H1 (cell line): ENCODE data around the gene ZFP36L2. TPM values are rescaled to one million over a fixed set of nuclear protein-coding genes. Genes with fewer than 3 reads are reported as not detected.

ENCODE experiments used
- CTCF ChIA-PET: fragments of 300-600 bp; sonication (Branson Sonifier 250); formaldehyde crosslinking; loops from one replicate; lab custom pipeline; 2021; ENCODE audit not compliant: partially characterized antibody; lab: Charles Lee
- POLR2A ChIA-PET: fragments of 300-600 bp; sonication (Branson Sonifier 250); formaldehyde crosslinking; loops from one replicate; lab custom pipeline; 2021; ENCODE audit warnings: inconsistent platforms; ENCODE audit not compliant: partially characterized antibody; lab: Charles Lee
- DNase-seq, 2 experiments: peaks; one replicate each; pipeline versions ENCODE4 v3.0.0 to v3.0.0-alpha.2; 2010 to 2022; ENCODE audit warnings: low spot score in 2 of 2, low read depth in 1 of 2, mixed read lengths in 1 of 2
- FAIRE-seq: peaks from 2 replicates; lab custom pipeline; 2011; peaks lifted over from hg19 to GRCh38; lab: Jason Lieb, UNC
- H2AFZ ChIP-seq: 2 replicates; pipeline ENCODE4 v1.8.1; 2012; ENCODE audit warnings: low read length, inconsistent platforms
- H2AK5ac ChIP-seq: 2 replicates; pipeline ENCODE4 v1.6.1; 2013; ENCODE audit warnings: low read depth, low read length
- H2BK120ac ChIP-seq: replicated peaks from 2 replicates; pipeline ENCODE3; 2013; ENCODE audit warnings: low read depth, low read length, inconsistent platforms
- H2BK12ac ChIP-seq: 2 replicates; pipeline ENCODE4 v1.6.1; 2013; ENCODE audit warnings: low read depth, low read length
- H2BK15ac ChIP-seq: 2 replicates; pipeline ENCODE4 v1.6.1; 2013; ENCODE audit warnings: low read length
- H2BK20ac ChIP-seq: 2 replicates; pipeline ENCODE4 v1.6.1; 2013; ENCODE audit warnings: low read length
- H2BK5ac ChIP-seq: 2 replicates; pipeline ENCODE4 v1.6.1; 2013; ENCODE audit warnings: low read depth, low read length
- H3K14ac ChIP-seq: 2 replicates; pipeline ENCODE4 v1.6.1; 2013; ENCODE audit warnings: inconsistent platforms; ENCODE audit not compliant: insufficient read length
- H3K18ac ChIP-seq: 2 replicates; pipeline ENCODE4 v1.6.1; 2013; ENCODE audit warnings: low read length; ENCODE audit errors: extremely low read depth
- H3K23ac ChIP-seq: 2 replicates; pipeline ENCODE4 v1.6.1; 2013; ENCODE audit warnings: inconsistent platforms; ENCODE audit not compliant: insufficient read length
- H3K23me2 ChIP-seq: 2 replicates; pipeline ENCODE4 v1.6.1; 2013; ENCODE audit warnings: low read depth, low read length
- H3K27ac ChIP-seq: 2 replicates; pipeline ENCODE4 v1.6.1; 2011; ENCODE audit warnings: low read depth, low read length, inconsistent platforms
- H3K27me3 ChIP-seq, 4 experiments: replicated peaks in 1 of 4; 1 replicate in 1 of 4; 2 replicates in 3 of 4; pipeline versions ENCODE4 v1.6.1 to v1.8.1; 2011 to 2013; ENCODE audit warnings: low read length in 3 of 4, mild to moderate bottlenecking in 3 of 4, inconsistent platforms in 2 of 4, mixed read lengths in 2 of 4, moderate library complexity in 1 of 4; ENCODE audit not compliant: control insufficient read depth in 3 of 4, insufficient read depth in 3 of 4; ENCODE audit errors: extremely low read depth in 1 of 4
- H3K36me3 ChIP-seq, 4 experiments: 2 replicates each; pipeline versions ENCODE4 v1.6.1 to v1.8.1; 2011 to 2013; ENCODE audit warnings: mild to moderate bottlenecking in 4 of 4, low read length in 3 of 4, moderate library complexity in 2 of 4, control low read depth in 1 of 4, inconsistent platforms in 1 of 4; ENCODE audit not compliant: insufficient read depth in 4 of 4, control insufficient read depth in 2 of 4
- H3K4ac ChIP-seq: replicated peaks from 2 replicates; pipeline ENCODE3; 2013; ENCODE audit warnings: low read length, low read depth, mixed read lengths, inconsistent platforms; ENCODE audit not compliant: insufficient read length
- H3K4me1 ChIP-seq, 4 experiments: replicated peaks in 1 of 4; 1 replicate in 1 of 4; 2 replicates in 3 of 4; pipeline versions ENCODE4 v1.6.1 to v1.8.1; 2011 to 2013; ENCODE audit warnings: low read length in 3 of 4, inconsistent platforms in 2 of 4, mixed read lengths in 1 of 4; ENCODE audit not compliant: insufficient read depth in 4 of 4, control insufficient read depth in 3 of 4
- H3K4me2 ChIP-seq, 2 experiments: 2 replicates each; pipeline versions ENCODE4 v1.6.1 to v1.8.1; 2011 to 2013; ENCODE audit warnings: low read depth in 2 of 2, low read length in 2 of 2, control low read depth in 1 of 2, inconsistent platforms in 1 of 2, mild to moderate bottlenecking in 1 of 2; ENCODE audit not compliant: insufficient read depth in 1 of 2
- H3K4me3 ChIP-seq, 4 experiments: fragments of 200-600, 300-600 bp in 1 of 4; sonication (generic), shearing (Covaris generic), sonication (Bioruptor Twin) in 1 of 4; 2 replicates each; pipeline versions ENCODE4 v1.5.1 to v1.8.1; 2011 to 2016; ENCODE audit warnings: low read length in 4 of 4, low read depth in 3 of 4, control low read depth in 2 of 4, inconsistent platforms in 2 of 4, mild to moderate bottlenecking in 2 of 4, mixed read lengths in 1 of 4, moderate library complexity in 1 of 4; ENCODE audit not compliant: insufficient read depth in 2 of 4; ENCODE audit errors: extremely low read depth in 1 of 4
- H3K56ac ChIP-seq: replicated peaks from 2 replicates; pipeline ENCODE3; 2013; ENCODE audit warnings: low read depth, mild to moderate bottlenecking, mixed read lengths, low read length, inconsistent platforms; ENCODE audit not compliant: insufficient read length
- H3K79me1 ChIP-seq: 2 replicates; pipeline ENCODE4 v1.6.1; 2013; ENCODE audit warnings: low read depth, low read length, control low read depth
- H3K79me2 ChIP-seq, 2 experiments: 2 replicates each; pipeline versions ENCODE4 v1.6.1 to v1.8.1; 2012 to 2013; ENCODE audit warnings: low read length in 2 of 2, mild to moderate bottlenecking in 2 of 2, inconsistent platforms in 1 of 2; ENCODE audit not compliant: insufficient read depth in 2 of 2, control insufficient read depth in 1 of 2
- H3K9ac ChIP-seq, 4 experiments: replicated peaks in 1 of 4; 1 replicate in 1 of 4; 2 replicates in 3 of 4; pipeline versions ENCODE4 v1.6.1 to v1.8.1; 2011 to 2013; ENCODE audit warnings: low read depth in 3 of 4, low read length in 3 of 4, control low read depth in 2 of 4, mild to moderate bottlenecking in 2 of 4, moderate library complexity in 2 of 4, inconsistent platforms in 1 of 4; ENCODE audit errors: extremely low read depth in 1 of 4
- H3K9me3 ChIP-seq, 2 experiments: 2 replicates each; pipeline versions ENCODE4 v1.6.1 to v1.8.1; 2012 to 2013; ENCODE audit warnings: mild to moderate bottlenecking in 2 of 2, moderate library complexity in 2 of 2, control low read depth in 1 of 2, inconsistent platforms in 1 of 2, low read depth in 1 of 2, low read length in 1 of 2, mixed read lengths in 1 of 2; ENCODE audit not compliant: insufficient read depth in 2 of 2
- H4K20me1 ChIP-seq, 2 experiments: replicated peaks in 1 of 2; 2 replicates each; pipeline versions ENCODE3 to v1.8.1; 2011 to 2013; ENCODE audit warnings: inconsistent platforms in 2 of 2, low read length in 2 of 2, mild to moderate bottlenecking in 1 of 2; ENCODE audit not compliant: insufficient read depth in 2 of 2, control insufficient read depth in 1 of 2
- H4K5ac ChIP-seq: 2 replicates; pipeline ENCODE4 v1.6.1; 2013; ENCODE audit warnings: low read length, low read depth, mixed read lengths, inconsistent platforms; ENCODE audit not compliant: insufficient read length
- H4K8ac ChIP-seq: 2 replicates; pipeline ENCODE4 v1.8.0; 2013; ENCODE audit warnings: mild to moderate bottlenecking, moderate library complexity, low read length, inconsistent platforms; ENCODE audit not compliant: insufficient read depth; ENCODE audit errors: extremely low read depth
- H4K91ac ChIP-seq: replicated peaks from 2 replicates; pipeline ENCODE3; 2013; ENCODE audit warnings: low read length, mixed read lengths, inconsistent platforms; ENCODE audit not compliant: insufficient read length
- ASH2L ChIP-seq: fragments of 200-600, 300-600 bp; sonication (generic); IDR thresholded peaks from one replicate; pipeline ENCODE4 v1.7.1; 2017; ENCODE audit warnings: low read length
- CREB1 ChIP-seq: IDR thresholded peaks from 2 replicates; pipeline ENCODE4 v1.6.1; 2012; ENCODE audit warnings: inconsistent platforms
- CTCF ChIP-seq, 3 experiments: IDR thresholded peaks; 1 replicate in 2 of 3; 2 replicates in 1 of 3; pipeline versions ENCODE4 v1.5.1 to v1.6.1; 2011; ENCODE audit warnings: low read length in 3 of 3, mild to moderate bottlenecking in 3 of 3, inconsistent platforms in 2 of 3, low read depth in 1 of 3, moderate library complexity in 1 of 3; ENCODE audit not compliant: insufficient read depth in 1 of 3; ENCODE audit errors: control extremely low read depth in 1 of 3
- NRF1 ChIP-seq: IDR thresholded peaks from 2 replicates; pipeline ENCODE4 v1.6.1; 2011; ENCODE audit warnings: mild to moderate bottlenecking, low read depth, low read length, improper control_type of control experiment
- POLR2AphosphoS5 ChIP-seq: IDR thresholded peaks from 2 replicates; pipeline ENCODE4 v1.6.1; 2011; ENCODE audit warnings: low read depth, low read length
- TBP ChIP-seq: IDR thresholded peaks from 2 replicates; pipeline ENCODE4 v1.6.1; 2011; ENCODE audit warnings: low read depth, low read length, improper control_type of control experiment
- USF2 ChIP-seq: IDR thresholded peaks from 2 replicates; pipeline ENCODE4 v1.6.1; 2011; ENCODE audit warnings: low read length, improper control_type of control experiment
- WGBS, 2 experiments: shearing (Covaris generic) in 1 of 2; methylation state at CpG; one replicate each; pipeline versions ENCODE4 v1.1.6 to v1.1.7; 2013 to 2015; ENCODE audit warnings: low lambda C conversion rate in 2 of 2, mixed read lengths in 2 of 2, inconsistent platforms in 1 of 2, low coverage in 1 of 2, missing lambda C conversion rate in 1 of 2; ENCODE audit not compliant: insufficient replicate concordance in 2 of 2, insufficient coverage in 1 of 2, insufficient read length in 1 of 2; ENCODE audit errors: extremely low coverage in 1 of 2, missing lambda C conversion rate in 1 of 2; 5-methylcytosine and 5-hydroxymethylcytosine counted together
- polyA plus RNA-seq, 7 experiments: library from polyadenylated mRNA; depleted of rRNA in 3 of 7; stranded (reverse) in 5 of 7; unstranded in 2 of 7; fragments of >200 nt in 5 of 7; fragments of 200-250 nt in 2 of 7; gene quantifications; 1 replicate in 5 of 7; 2 replicates in 1 of 7; 4 replicates in 1 of 7; pipeline versions ENCODE4 v1.2.1 to v1.2.3, GENCODE V29; 2011 to 2013; ENCODE audit warnings: missing spikeins in 2 of 7, mixed read lengths in 2 of 7
- total RNA-seq: library from RNA; stranded (reverse); fragmentation: NEBNext Ultra II Directional; extraction: Animal tissue kit (Norgen Biotek cat#: 25700); gene quantifications from 2 replicates; pipeline ENCODE4 v1.2.1, GENCODE V29; 2021

ZFP36L2 gene
- total and polyA plus RNA-seq, 2 of the 8 experiments (the other 6 are each of a cell fraction or from before 2014, with no cell fraction given) = 13.4 to 102 TPM

DNA sequence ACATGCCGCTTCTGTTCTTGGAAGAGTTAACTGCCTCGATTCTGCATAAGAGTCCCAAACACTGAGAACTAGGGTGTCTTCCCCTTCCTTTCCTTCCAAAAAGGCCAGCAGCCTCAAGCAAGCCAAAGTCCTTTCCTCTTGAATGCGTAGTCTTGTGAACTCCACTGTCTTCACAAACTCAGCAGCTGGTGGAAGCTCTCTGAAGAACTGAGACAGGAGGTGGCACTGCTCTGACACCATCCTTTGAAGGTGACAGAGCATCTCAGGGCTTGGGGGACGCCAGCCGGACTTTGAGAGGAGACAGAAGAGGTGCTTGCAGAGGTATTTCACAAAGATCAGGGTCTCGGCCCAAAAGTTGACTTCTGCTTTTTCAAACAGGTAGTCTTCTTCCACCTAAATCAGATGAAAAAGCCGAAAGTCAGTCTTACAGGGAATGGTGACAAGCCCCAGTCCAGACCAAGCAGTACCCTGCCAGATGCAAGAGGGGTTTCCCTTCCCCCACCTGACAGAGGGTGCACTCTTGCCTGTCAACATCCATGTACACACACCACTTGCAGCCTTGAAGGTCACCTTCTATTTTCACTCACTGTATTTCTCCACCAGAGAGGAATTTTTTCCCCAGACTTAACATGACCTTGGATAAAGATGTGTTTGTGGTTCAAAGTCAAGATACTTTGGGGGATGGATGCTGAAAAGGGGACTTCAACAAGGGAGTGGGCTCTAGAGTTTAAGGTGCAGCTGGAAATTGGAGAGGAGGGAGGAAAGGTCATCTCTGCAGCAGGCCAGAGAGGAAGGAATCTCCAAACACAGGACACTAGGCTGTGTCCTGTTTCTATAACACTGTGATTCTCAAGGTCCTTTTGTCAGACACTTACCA, 4.8 kb upstream of the ZFP36L2 start:
- H2BK15ac ChIP-seq = no peak overlapping the region
- H4K5ac ChIP-seq = no peak overlapping the region
- DNase-seq (no peak), FAIRE-seq (no peak)
- no peak overlapping the region for H2BK120ac ChIP-seq
- 0 out of 2 replicates have a peak overlapping the region, but pooled peaks have one; percentile 0 for H2BK12ac ChIP-seq
- ChIA-PET CTCF (interaction anchor here (0.6 to 4.6 kb wide), 6 partner anchors 35 to 309 kb away, joined by 3 to 75 read pairs (median 6); no protein-coding TSS in a partner anchor), POLR2A (no interaction called here)
- no peak overlapping the region for H3K18ac ChIP-seq
- TF ChIP-seq TBP = no peak
- no peak for TF ChIP-seq CTCF (IDR thresholded peaks at IDR 0.05; ENCODE audit: control extremely low read depth in 1 of 3, insufficient read depth in 1 of 3, low read depth in 1 of 3, low read length in 3 of 3)
- TF ChIP-seq POLR2AphosphoS5 = no peak
- no peak for TF ChIP-seq NRF1
- TF ChIP-seq CREB1 = no peak
- no peak for TF ChIP-seq ASH2L
- TF ChIP-seq USF2 = no peak
- no peak overlapping the region for H3K14ac ChIP-seq
- no peaks in the 10 kb centered on the region; the same call in 1 of the 2 replicates for H3K23me2 ChIP-seq
- H3K27ac ChIP-seq = no peak overlapping the region
- 88% methylated on average over 7 of the region's 7 CpGs; no CpG with 5 or more reads in 1 of the 2 experiments for WGBS, 2 experiments
- H3K4ac ChIP-seq = no peak overlapping the region
- no peak overlapping the region; the same call in 1 of the 2 replicates for H2AK5ac ChIP-seq
- H3K79me2 ChIP-seq = peaks cover 0 to 13% of the 10 kb centered on the region in 2 experiments; a peak in 3 of 4 replicates
- peaks cover 1 to 16% (median 8%) of the 10 kb centered on the region in 4 experiments; a peak in 5 of 7 replicates for H3K4me1 ChIP-seq
- H3K9me3 ChIP-seq = no peaks in the 10 kb centered on the region
- H3K27me3 ChIP-seq = no peaks in the 10 kb centered on the region
- no peak overlapping the region for H3K9ac ChIP-seq
- H4K91ac ChIP-seq = peak overlapping the region; percentile 71
- no peak overlapping the region for H3K4me2 ChIP-seq
- peak overlapping the region; percentile 6; the same call in 1 of the 2 replicates for H2BK20ac ChIP-seq
- H3K23ac ChIP-seq = no peak overlapping the region
- no peak overlapping the region for H3K56ac ChIP-seq
- no peak overlapping the region for H4K8ac ChIP-seq
- H3K4me3 ChIP-seq = no peak overlapping the region
- no peaks in the 10 kb centered on the region; the same call in 1 of the 2 replicates for H3K79me1 ChIP-seq
- peaks cover 0 to 2% of the 10 kb centered on the region in 2 experiments for H4K20me1 ChIP-seq
- no peak overlapping the region for H2AFZ ChIP-seq
- H2BK5ac ChIP-seq = peak overlapping the region; percentile 60; the same call in 1 of the 2 replicates
- H3K36me3 ChIP-seq = no peaks in the 10 kb centered on the region
